ENCODE results near the gene IL1A.
"Not testable (repeated sequence)": the region's sequence is repeated elsewhere in the genome, so short reads cannot be mapped to it uniquely, and the experiment has no call there.

Gene IL1A

GRCh38 chr2:112784199-112785189, at the start of gene IL1A:
TSS of gene IL1A (minus strand) at chr2:112784493. CDS start at chr2:112783770, 723 bp downstream.
- no peak for DNase-seq

DNA sequence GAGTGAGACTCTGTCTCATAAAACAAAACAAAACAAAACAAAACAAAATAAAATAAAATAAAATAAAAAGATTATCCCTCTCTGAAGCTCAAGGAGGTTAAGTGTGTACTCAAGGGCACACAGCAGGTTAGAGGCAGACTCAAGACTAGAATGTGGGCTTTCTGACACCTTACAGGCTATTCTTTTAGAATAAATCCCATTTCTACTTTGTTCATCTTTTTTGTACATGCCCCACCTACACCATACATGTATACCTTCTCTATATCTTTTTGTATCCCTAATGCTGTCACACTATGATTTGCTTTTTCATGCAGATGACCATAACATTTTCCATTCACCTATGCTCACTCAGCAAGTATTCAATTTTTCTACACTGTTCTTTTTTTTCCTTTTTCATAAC, 49.7 kb upstream of the IL1A start:
- DNase-seq: no peak

- not testable (repeated sequence) for DNase-seq
These were observed 49.3 kb upstream of the IL1A start for GRCh38 chr2:112833639-112833931.

DNA sequence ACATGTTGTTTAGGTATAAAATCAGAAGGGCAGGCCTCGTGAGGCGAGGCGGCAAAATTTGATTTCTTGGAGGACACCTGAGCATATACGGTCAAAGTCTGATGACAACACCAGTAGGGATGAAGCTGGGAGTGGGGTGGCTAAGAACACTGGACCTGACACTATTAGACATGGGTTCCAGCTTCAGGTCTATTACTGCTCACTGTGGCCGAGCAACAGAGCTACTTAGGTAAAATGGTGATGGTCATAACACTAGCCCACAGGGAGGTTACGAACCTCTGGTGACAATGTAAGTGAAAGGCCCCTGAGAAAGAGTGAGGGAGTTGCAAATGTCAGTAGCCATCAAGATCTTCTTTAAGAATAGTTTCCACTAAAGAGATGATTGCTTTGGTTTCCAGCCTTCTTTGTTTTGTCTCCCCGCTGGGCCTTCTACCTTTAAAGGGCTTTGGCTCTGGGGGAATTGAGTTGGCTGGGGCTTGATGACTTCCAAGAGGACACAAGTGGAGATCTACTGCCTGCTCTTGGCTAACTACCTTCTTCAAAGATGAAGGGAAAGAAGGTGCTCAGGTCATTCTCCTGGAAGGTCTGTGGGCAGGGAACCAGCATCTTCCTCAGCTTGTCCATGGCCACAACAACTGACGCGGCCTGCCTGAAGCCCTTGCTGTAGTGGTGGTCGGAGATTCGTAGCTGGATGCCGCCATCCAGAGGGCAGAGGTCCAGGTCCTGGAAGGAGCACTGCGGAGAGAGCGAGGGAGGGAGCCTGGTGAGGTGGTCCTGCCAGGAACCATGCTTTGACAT, 48.7 kb upstream of the IL1A start:
- no peak for DNase-seq

DNA sequence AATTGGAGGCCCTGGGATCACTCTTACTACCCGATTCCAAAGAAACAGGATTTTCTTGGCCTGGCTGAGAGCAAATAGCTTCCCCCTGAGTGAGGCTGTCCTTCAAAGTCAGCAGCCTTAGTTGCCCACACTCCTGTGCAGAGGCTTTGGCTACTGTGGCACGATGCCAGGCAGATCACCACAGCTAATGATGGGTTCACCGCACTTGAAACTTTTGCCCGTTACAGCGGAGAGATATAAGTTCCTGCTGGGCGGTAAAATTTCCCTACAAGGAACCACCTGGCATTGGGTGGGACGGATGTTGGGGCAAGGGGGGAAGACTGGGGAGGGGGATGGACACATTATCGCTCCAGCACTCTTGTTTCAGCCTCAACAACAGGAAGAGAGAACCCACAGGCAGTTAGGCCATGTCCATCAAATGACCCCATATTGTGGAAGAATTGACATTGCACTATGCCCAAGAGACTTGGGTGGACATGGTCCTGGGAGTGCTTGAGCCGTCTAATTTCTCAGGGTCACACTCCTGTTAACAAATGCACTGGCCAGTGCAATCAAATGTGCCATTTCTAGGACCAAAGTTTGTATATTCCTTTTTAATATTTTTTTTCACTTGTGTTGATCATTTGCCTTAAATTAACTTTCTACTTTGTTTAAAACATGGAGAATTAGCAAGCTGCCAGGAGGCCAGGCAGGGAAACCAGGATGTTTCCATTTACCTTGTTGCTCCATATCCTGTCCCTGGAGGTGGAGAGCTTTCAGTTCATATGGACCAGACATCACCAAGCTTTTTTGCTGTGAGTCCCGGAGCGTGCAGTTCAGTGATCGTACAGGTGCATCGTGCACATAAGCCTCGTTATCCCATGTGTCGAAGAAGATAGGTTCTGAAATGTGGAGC, 47.9 kb upstream of the IL1A start:
- DNase-seq: no peak

- no peak for DNase-seq
These were observed 47.2 kb upstream of the IL1A start for GRCh38 chr2:112831513-112831845.

GRCh38 chr2:112830682-112831512, 46.6 kb upstream of the IL1A start:
- no peak for DNase-seq

DNA sequence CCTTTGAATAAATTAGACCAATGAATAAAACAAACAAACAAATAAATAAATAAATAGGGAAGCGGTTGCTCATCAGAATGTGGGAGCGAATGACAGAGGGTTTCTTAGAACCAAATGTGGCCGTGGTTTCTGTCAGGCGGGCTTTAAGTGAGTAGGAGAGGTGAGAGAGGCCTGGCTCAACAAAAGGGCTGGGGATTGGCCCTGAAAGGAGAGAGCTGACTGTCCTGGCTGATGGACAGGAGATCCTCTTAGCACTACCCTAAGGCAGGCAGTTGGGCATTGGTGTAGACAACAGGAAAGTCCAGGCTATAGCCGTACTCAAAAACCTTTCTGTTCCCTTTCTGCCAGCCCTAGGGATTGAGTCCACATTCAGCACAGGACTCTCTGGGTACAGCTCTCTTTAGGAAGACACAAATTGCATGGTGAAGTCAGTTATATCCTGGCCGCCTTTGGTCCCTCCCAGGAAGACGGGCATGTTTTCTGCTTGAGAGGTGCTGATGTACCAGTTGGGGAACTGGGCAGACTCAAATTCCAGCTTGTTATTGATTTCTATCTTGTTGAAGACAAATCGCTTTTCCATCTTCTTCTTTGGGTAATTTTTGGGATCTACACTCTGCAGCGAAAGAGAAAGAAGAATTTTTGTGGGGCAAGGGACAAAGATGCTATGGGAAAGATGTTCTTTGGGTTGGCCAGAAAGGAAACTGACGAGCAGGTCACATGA, 45.8 kb upstream of the IL1A start:
- DNase-seq: no peak

DNA sequence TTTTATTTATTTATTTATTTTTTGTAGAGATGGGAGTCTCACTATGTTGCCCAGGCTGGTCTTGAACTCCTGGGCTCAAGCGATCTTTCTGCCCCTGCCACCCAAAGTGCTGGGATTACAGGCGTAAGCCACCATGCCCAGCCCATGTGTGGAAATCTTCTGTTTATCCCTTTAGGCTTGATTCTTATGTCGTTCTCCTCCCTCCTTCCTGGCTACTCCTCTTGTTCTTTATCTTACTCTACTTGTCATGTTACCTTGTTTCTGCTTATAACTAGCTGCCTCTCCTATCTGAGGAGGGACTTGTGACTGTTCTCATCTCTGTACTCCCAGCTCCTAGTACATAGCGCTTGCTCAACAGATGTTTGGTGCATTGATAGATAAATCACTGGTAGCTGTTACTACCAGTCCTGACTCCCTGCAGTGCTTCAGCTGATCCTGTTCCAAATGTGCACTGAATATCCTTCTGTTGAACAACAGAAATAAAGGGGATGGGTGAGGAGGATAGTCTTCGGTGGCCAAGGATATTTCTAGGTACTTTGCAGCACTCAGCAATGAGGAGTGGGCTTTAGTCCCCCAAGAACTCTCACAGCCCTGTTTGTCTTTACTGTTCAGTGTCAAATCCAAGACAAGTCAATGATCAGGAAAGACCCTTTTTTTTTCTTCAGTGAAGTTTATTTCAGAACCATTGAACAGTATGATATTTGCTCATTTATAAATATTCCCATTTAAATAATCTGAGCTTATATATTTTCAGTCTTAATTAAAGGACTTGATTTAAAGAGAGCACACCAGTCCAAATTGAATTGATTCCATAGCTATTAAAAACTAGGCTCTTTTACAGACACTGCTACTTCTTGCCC, 45.0 kb upstream of the IL1A start:
- DNase-seq: no peak

DNA sequence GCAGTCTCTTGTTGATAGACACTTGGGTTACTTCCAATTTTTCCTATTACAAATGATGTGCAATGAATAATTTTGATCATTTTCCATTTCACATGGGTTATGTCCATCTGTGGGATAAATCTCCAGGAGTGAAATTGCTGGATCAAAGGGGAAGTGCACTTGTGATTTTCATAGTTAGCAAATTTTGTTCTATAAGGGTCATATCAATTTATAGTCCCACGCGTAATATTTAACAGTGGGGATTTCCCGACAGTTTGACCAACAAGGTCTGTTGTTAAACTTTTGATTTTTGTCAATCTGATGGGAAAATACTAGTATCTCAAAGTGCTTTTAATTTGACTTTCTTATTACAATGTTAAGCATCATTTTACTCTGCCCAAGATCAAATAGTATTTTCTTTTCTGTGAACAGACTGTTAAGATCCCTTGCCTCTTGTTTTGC, 44.0 kb upstream of the IL1A start:
- DNase-seq: no peak

DNA sequence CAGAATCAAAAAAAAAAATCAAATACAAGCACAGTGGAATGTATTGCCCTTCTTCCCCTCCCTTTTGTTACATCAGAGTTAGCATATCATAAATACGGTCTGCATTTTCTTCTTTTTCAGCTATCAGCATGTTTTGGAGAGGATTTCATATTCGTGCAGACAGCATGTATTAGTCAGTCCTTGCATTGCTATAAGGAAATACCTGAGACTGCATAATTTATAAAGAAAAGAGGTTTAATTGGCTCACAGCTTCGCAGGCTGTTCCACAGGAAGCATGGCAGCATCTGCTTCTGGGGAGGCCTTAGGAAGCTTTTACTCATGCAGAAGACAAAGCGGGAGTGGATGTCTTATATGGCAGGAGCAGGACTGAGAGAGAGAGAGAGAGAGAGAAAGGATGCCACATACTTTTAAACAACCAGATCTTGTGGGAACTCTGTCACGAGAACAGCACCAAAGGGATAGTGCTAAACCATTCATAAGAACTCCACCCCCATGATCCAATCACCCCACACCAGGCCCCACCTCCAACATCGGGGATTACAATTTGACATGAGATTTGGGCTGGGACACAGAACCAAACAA, 43.4 kb upstream of the IL1A start:
- no peak for DNase-seq

- no peak for DNase-seq
These were observed 42.7 kb upstream of the IL1A start for GRCh38 chr2:112827009-112827408.

- DNase-seq: no peak
These were observed 41.4 kb upstream of the IL1A start for GRCh38 chr2:112825706-112826105.

DNA sequence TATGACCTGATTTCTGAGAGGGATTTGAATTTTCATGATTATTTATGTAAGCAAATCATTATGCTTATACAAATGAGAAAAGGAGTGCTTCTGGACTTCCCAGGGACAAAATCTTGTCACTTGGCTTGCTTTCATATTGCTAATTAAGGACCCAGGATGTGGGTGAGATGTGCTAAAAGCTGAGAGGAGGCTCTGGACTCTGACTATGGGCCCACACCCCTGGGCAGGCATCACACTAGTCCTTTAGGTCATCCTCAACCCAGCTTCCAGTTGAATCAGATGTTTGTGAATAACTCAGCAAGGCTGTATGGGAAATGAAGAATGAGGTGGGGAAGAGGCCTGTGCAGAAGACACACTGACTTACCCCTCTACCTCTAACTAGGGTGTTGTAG, 40.4 kb upstream of the IL1A start:
- no peak for DNase-seq

GRCh38 chr2:112821682-112822081, 37.4 kb upstream of the IL1A start:
- DNase-seq: no peak

GRCh38 chr2:112821142-112821541, 36.8 kb upstream of the IL1A start:
- DNase-seq: no peak

DNA sequence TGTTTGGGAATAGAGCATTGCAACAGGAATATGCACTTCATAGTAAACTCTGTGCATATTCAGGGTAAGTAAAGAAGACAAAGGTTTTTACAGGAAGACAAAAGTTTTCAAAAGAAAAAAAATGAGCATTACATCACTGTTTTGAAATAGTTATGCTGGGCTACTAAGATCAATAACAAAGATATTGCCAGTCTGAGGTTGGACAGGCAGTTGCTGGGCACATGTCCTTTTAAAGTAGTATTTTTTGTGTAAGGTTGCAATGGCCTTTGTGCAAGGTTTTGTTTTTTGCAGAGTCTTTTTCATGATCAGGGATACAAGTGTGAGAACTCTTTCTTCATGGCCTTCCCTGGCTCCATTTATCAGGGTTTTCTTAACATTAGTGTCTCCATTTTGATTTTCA, 36.0 kb upstream of the IL1A start:
- no peak for DNase-seq

DNA sequence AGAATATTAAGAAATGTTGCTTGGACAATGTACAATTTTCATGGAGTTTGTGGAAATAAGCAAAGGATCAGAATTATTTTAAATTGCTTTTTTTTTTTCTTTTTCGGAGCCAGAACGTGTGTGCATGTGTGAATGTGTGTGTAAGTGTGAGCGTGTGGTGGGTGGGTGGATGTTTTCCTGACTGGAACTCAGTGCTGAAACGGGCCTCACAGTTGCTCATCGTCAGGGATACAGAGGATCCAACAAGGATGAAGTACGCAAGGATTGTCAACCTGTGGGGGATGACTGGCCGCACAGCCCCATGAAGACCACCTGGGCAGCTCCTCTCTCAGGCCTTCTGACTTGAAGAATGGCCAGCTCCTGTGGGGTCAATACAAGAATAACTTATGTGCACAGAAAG, 34.8 kb upstream of the IL1A start:
- no peak for DNase-seq

- DNase-seq: no peak
These were observed 34.0 kb upstream of the IL1A start for GRCh38 chr2:112818094-112818902.

Measured in NCI-H2081 (cell line).